Measurements from ENCODE around the gene ISLR.
A peak's percentile ranks its signal among the peaks of the same experiment; 100 is the strongest.

ISLR gene

GRCh38 chr15:74184582-74185091 lies 11.1 kb downstream of the ISLR start:
- no peaks in the 10 kb centered on the region for H3K9me3 Mint-ChIP-seq
- H3K4me1 Mint-ChIP-seq, result peaks cover 0 to 2% of the 10 kb centered on the region in 2 donors
- H3K27ac Mint-ChIP-seq, result no peak overlapping the region
- H3K27me3 Mint-ChIP-seq, result peaks cover 12 to 19% of the 10 kb centered on the region in 2 donors
- ATAC-seq (replicated peaks), result no peak
- H3K4me3 Mint-ChIP-seq, result no peak overlapping the region
- H3K36me3 Mint-ChIP-seq, result no peaks in the 10 kb centered on the region
- DNase-seq, result no peak

GRCh38 chr15:74185710-74186348 lies 12.3 kb downstream of the ISLR start:
- H3K4me3 Mint-ChIP-seq, result no peak overlapping the region
- H3K9me3 Mint-ChIP-seq, result no peaks in the 10 kb centered on the region
- no peak for ATAC-seq (replicated peaks)

GRCh38 chr15:74188216-74188615 lies 14.7 kb downstream of the ISLR start:
- ATAC-seq (replicated peaks) (no peak), DNase-seq (no peak)
- Mint-ChIP-seq H3K27ac (no peak overlapping the region), H3K9me3 (no peaks in the 10 kb centered on the region), H3K4me3 (no peak overlapping the region), H3K36me3 (no peaks in the 10 kb centered on the region), H3K4me1 (peaks cover 0 to 2% of the 10 kb centered on the region in 2 donors), H3K27me3 (no peaks in the 10 kb centered on the region)

More at GRCh38 chr15:74185710-74186348, 12.3 kb downstream of the ISLR start:
- Mint-ChIP-seq H3K4me1 (peaks cover 0 to 2% of the 10 kb centered on the region in 2 donors), H3K27ac (no peak overlapping the region), H3K27me3 (peaks cover 5 to 9% of the 10 kb centered on the region in 2 donors), H3K36me3 (no peaks in the 10 kb centered on the region)
- no peak for DNase-seq

- Mint-ChIP-seq H3K4me3 (no peak overlapping the region), H3K4me1 (no peaks in the 10 kb centered on the region), H3K27ac (no peak overlapping the region), H3K9me3 (no peaks in the 10 kb centered on the region), H3K36me3 (no peaks in the 10 kb centered on the region), H3K27me3 (no peaks in the 10 kb centered on the region)
- no peak for DNase-seq
- no peak for ATAC-seq (replicated peaks)
Observed at GRCh38 chr15:74191798-74192197, 18.3 kb downstream of the ISLR start.

- Mint-ChIP-seq H3K4me1 (no peaks in the 10 kb centered on the region), H3K4me3 (no peak overlapping the region), H3K27ac (no peak overlapping the region), H3K9me3 (no peaks in the 10 kb centered on the region), H3K36me3 (no peaks in the 10 kb centered on the region), H3K27me3 (no peaks in the 10 kb centered on the region)
- DNase-seq (no peak), ATAC-seq (replicated peaks) (no peak)
Observed at GRCh38 chr15:74192751-74193150, 19.2 kb downstream of the ISLR start.

GRCh38 chr15:74193299-74193718 lies 19.8 kb downstream of the ISLR start:
- Mint-ChIP-seq H3K27me3 (no peaks in the 10 kb centered on the region), H3K4me1 (no peaks in the 10 kb centered on the region), H3K9me3 (no peaks in the 10 kb centered on the region), H3K27ac (no peak overlapping the region), H3K4me3 (no peak overlapping the region), H3K36me3 (no peaks in the 10 kb centered on the region)
- peak in 1 of 2 donors; percentile 14 for ATAC-seq (replicated peaks)
- no peak for DNase-seq

- no peaks in the 10 kb centered on the region for H3K27me3 Mint-ChIP-seq
- ATAC-seq (replicated peaks), result no peak
- H3K4me3 Mint-ChIP-seq, result no peak overlapping the region
- DNase-seq, result no peak
- H3K9me3 Mint-ChIP-seq, result no peaks in the 10 kb centered on the region
- no peak overlapping the region for H3K27ac Mint-ChIP-seq
- H3K36me3 Mint-ChIP-seq, result no peaks in the 10 kb centered on the region
- H3K4me1 Mint-ChIP-seq, result no peaks in the 10 kb centered on the region
Observed at GRCh38 chr15:74193905-74194304, 20.4 kb downstream of the ISLR start.

GRCh38 chr15:74194572-74195559 lies 21.4 kb downstream of the ISLR start:
- Mint-ChIP-seq H3K9me3 (no peaks in the 10 kb centered on the region), H3K27ac (no peak overlapping the region), H3K27me3 (no peaks in the 10 kb centered on the region), H3K4me3 (no peak overlapping the region), H3K36me3 (no peaks in the 10 kb centered on the region), H3K4me1 (no peaks in the 10 kb centered on the region)
- ATAC-seq (replicated peaks), result no peak
- no peak for DNase-seq

GRCh38 chr15:74196175-74196574 lies 22.7 kb downstream of the ISLR start:
- Mint-ChIP-seq H3K27ac (no peak overlapping the region), H3K36me3 (no peaks in the 10 kb centered on the region), H3K9me3 (no peaks in the 10 kb centered on the region), H3K4me1 (no peaks in the 10 kb centered on the region), H3K27me3 (peaks cover 0 to 4% of the 10 kb centered on the region in 2 donors), H3K4me3 (no peak overlapping the region)
- ATAC-seq (replicated peaks) (no peak), DNase-seq (no peak)

- no peak overlapping the region for H3K4me3 Mint-ChIP-seq
- H3K36me3 Mint-ChIP-seq, result no peaks in the 10 kb centered on the region
- no peak for DNase-seq
- H3K27me3 Mint-ChIP-seq, result peaks cover 0 to 11% of the 10 kb centered on the region in 2 donors
- H3K4me1 Mint-ChIP-seq, result no peaks in the 10 kb centered on the region
- no peak overlapping the region for H3K27ac Mint-ChIP-seq
- no peaks in the 10 kb centered on the region for H3K9me3 Mint-ChIP-seq
- no peak for ATAC-seq (replicated peaks)
Observed at GRCh38 chr15:74197176-74197965, 23.9 kb downstream of the ISLR start.

GRCh38 chr15:74199297-74199652 lies 25.8 kb downstream of the ISLR start:
- Mint-ChIP-seq H3K4me1 (no peaks in the 10 kb centered on the region), H3K9me3 (no peaks in the 10 kb centered on the region), H3K27ac (no peak overlapping the region), H3K36me3 (no peaks in the 10 kb centered on the region), H3K4me3 (no peak overlapping the region), H3K27me3 (peaks cover 0 to 24% of the 10 kb centered on the region in 2 donors)
- DNase-seq, result no peak
- ATAC-seq (replicated peaks), result no peak

- no peak for DNase-seq
- no peaks in the 10 kb centered on the region for H3K36me3 Mint-ChIP-seq
- no peak overlapping the region for H3K4me3 Mint-ChIP-seq
- H3K27me3 Mint-ChIP-seq, result peaks cover 0 to 31% of the 10 kb centered on the region in 2 donors
- H3K9me3 Mint-ChIP-seq, result no peaks in the 10 kb centered on the region
- no peaks in the 10 kb centered on the region for H3K4me1 Mint-ChIP-seq
- no peak overlapping the region for H3K27ac Mint-ChIP-seq
- ATAC-seq (replicated peaks), result no peak
Observed at GRCh38 chr15:74200412-74200815, 26.9 kb downstream of the ISLR start.

GRCh38 chr15:74200871-74201419 lies 27.4 kb downstream of the ISLR start:
- H3K27me3 Mint-ChIP-seq, result peaks cover 0 to 31% of the 10 kb centered on the region in 2 donors
- no peaks in the 10 kb centered on the region for H3K4me1 Mint-ChIP-seq
- H3K9me3 Mint-ChIP-seq, result no peaks in the 10 kb centered on the region
- DNase-seq, result no peak
- no peak overlapping the region for H3K4me3 Mint-ChIP-seq
- no peaks in the 10 kb centered on the region for H3K36me3 Mint-ChIP-seq
- no peak overlapping the region for H3K27ac Mint-ChIP-seq
- ATAC-seq (replicated peaks), result no peak

All from stimulated activated naive B cell treated with anti-CD40 and anti-IgM and Interleukin-4, amounts not matched to agents 10 μg/mL and 1 μg/mL and 100 μg/mL, for 72 hours (primary cell).